K562 (cell line): ENCODE data around the gene PPFIA1. TPM values are rescaled to one million over a fixed set of nuclear protein-coding genes. Genes with fewer than 3 reads are reported as not detected.

ENCODE experiments used
- ATAC-seq: fragments of 200-7000 bp; cut with Tn5 transposase; 3 replicates; pipeline ENCODE4 v1.9.1; 2020; ENCODE audit warnings: moderate library complexity
- BruUV-seq: library from RNA; stranded (reverse); fragments of 400-500 nt; replicated peaks from 2 replicates; lab custom pipeline; 2021; lab: Mats Ljungman, UMichigan
- CTCF ChIA-PET: fragments of 300-600 bp; formaldehyde crosslinking; extraction: SDS; loops from one replicate; lab custom pipeline; 2021; ENCODE audit warnings: low intra/inter-chr PET ratio; lab: Yijun Ruan, JAX
- POLR2A ChIA-PET: fragments of 300-600, 350-650 bp; sonication (Branson Sonifier 250); formaldehyde crosslinking; extraction: SDS; loops from one replicate; lab custom pipeline; 2021; ENCODE audit warnings: antibody characterized with exemption, inconsistent platforms; lab: Yijun Ruan, JAX
- DNase-seq, 4 experiments: peaks; one replicate each; pipeline versions ENCODE4 v3.0.0 to v3.0.0-alpha.2; 2011 to 2018; ENCODE audit warnings: low spot score in 3 of 4, mixed read lengths in 3 of 4; ENCODE audit errors: extremely low read depth in 1 of 4
- FAIRE-seq: peaks from 2 replicates; lab custom pipeline; 2011; peaks lifted over from hg19 to GRCh38; lab: Jason Lieb, UNC
- H2AFZ ChIP-seq: 2 replicates; pipeline ENCODE4 v1.6.0; 2011; ENCODE audit warnings: low read depth, low read length, control low read depth, inconsistent platforms
- H3K27ac ChIP-seq: fragments of 200-600 bp; 3 replicates; pipeline ENCODE4 v1.8.0; 2011; ENCODE audit warnings: low read depth, mild to moderate bottlenecking, control low read depth, inconsistent platforms, low read length, moderate library complexity, mixed read lengths; ENCODE audit errors: extremely low read depth
- H3K27me3 ChIP-seq, 2 experiments: fragments of 300-600 bp in 1 of 2; 2 replicates in 1 of 2; 3 replicates in 1 of 2; pipeline versions ENCODE4 v1.6.0 to v1.8.0; 2011; ENCODE audit warnings: inconsistent platforms in 2 of 2, low read length in 2 of 2, mild to moderate bottlenecking in 1 of 2, mixed read lengths in 1 of 2, moderate library complexity in 1 of 2; ENCODE audit not compliant: control insufficient read depth in 2 of 2, insufficient read depth in 2 of 2
- H3K36me3 ChIP-seq: fragments of 300-600 bp; 3 replicates; pipeline ENCODE4 v1.8.0; 2011; ENCODE audit warnings: mild to moderate bottlenecking, low read length, inconsistent platforms; ENCODE audit not compliant: control insufficient read depth, insufficient read depth
- H3K4me1 ChIP-seq, 2 experiments: fragments of 200-600 bp in 1 of 2; replicated peaks in 1 of 2; 2 replicates in 1 of 2; 3 replicates in 1 of 2; pipeline versions ENCODE4 v1.5.1 to v1.8.0; 2011; ENCODE audit warnings: inconsistent platforms in 2 of 2, low read length in 2 of 2, mild to moderate bottlenecking in 1 of 2, mixed read lengths in 1 of 2, moderate library complexity in 1 of 2; ENCODE audit not compliant: control insufficient read depth in 2 of 2, insufficient read depth in 2 of 2
- H3K4me2 ChIP-seq: 2 replicates; pipeline ENCODE4 v1.6.1; 2011; ENCODE audit warnings: low read length, control low read depth, inconsistent platforms, mixed read lengths; ENCODE audit not compliant: insufficient read depth
- H3K4me3 ChIP-seq: fragments of 200-600 bp; sonication (generic), shearing (Covaris generic); 2 replicates; pipeline ENCODE4 v1.5.1; 2016; ENCODE audit warnings: control low read depth, inconsistent platforms
- H3K79me2 ChIP-seq: fragments of 200-600 bp; 3 replicates; pipeline ENCODE4 v1.8.0; 2011; ENCODE audit warnings: low read length, inconsistent platforms; ENCODE audit not compliant: control insufficient read depth, insufficient read depth
- H3K9ac ChIP-seq, 2 experiments: 2 replicates each; pipeline versions ENCODE4 v1.6.0 to v1.6.1; 2011; ENCODE audit warnings: low read depth in 2 of 2, low read length in 2 of 2, control low read depth in 1 of 2, inconsistent platforms in 1 of 2, mild to moderate bottlenecking in 1 of 2, mixed read lengths in 1 of 2; ENCODE audit not compliant: insufficient read depth in 1 of 2
- H3K9me1 ChIP-seq: one replicate; pipeline ENCODE4 v1.6.0; 2011; ENCODE audit warnings: inconsistent platforms, mild to moderate bottlenecking, low read length, moderate library complexity; ENCODE audit not compliant: control insufficient read depth, insufficient read depth
- H3K9me3 ChIP-seq: replicated peaks from 2 replicates; pipeline ENCODE4 v1.5.1; 2011; ENCODE audit warnings: low read depth, low read length, inconsistent platforms; ENCODE audit not compliant: control insufficient read depth, insufficient read depth
- H4K20me1 ChIP-seq: replicated peaks from 2 replicates; pipeline ENCODE4 v1.6.1; 2011; ENCODE audit warnings: low read length, inconsistent platforms, mixed read lengths; ENCODE audit not compliant: control insufficient read depth, insufficient read depth
- CREB1 ChIP-seq, 2 experiments: sonication (generic) in 1 of 2; formaldehyde crosslinking in 1 of 2; IDR thresholded peaks; 2 replicates each; pipeline versions ENCODE4 v1.6.1 to v1.8.0; 2012 to 2022; ENCODE audit warnings: inconsistent platforms in 1 of 2, mild to moderate bottlenecking in 1 of 2, missing genetic modification reagents in 1 of 2, moderate library complexity in 1 of 2
- GABPB2 ChIP-seq: fragments of 250-450 bp; sonication (Bioruptor Pico); conservative IDR thresholded peaks from 2 replicates; pipeline ENCODE4 v1.5.1; 2021; ENCODE audit warnings: mild to moderate bottlenecking
- HDGF ChIP-seq: fragments of 450-650 bp; IDR thresholded peaks from 2 replicates; pipeline ENCODE4 v1.6.1; 2016
- MEF2D ChIP-seq: conservative IDR thresholded peaks from 2 replicates; pipeline ENCODE4 v1.6.1; 2016; ENCODE audit warnings: low read depth, missing genetic modification characterization, missing compliant biosample characterization
- MYBL2 ChIP-seq, 2 experiments: fragments of 450-650 bp in 1 of 2; sonication (generic) in 1 of 2; formaldehyde crosslinking in 1 of 2; IDR thresholded peaks; 2 replicates each; pipeline versions ENCODE4 v1.6.1 to v1.8.1; 2017 to 2022; ENCODE audit warnings: borderline replicate concordance in 1 of 2, inconsistent platforms in 1 of 2, low read depth in 1 of 2, mild to moderate bottlenecking in 1 of 2, missing genetic modification reagents in 1 of 2, moderate library complexity in 1 of 2
- NFIC ChIP-seq: fragments of 450-650 bp; IDR thresholded peaks from 2 replicates; pipeline ENCODE4 v1.6.1; 2017; ENCODE audit warnings: mild to moderate bottlenecking, inconsistent platforms
- POLR2A ChIP-seq: fragments of 450-650 bp; conservative IDR thresholded peaks from 2 replicates; pipeline ENCODE4 v1.6.1; 2016
- PURB ChIP-seq: sonication (generic); formaldehyde crosslinking; IDR thresholded peaks from 2 replicates; pipeline ENCODE4 v1.9.0; 2021; ENCODE audit warnings: low read depth, mild to moderate bottlenecking, missing genetic modification reagents
- SRSF3 ChIP-seq: fragments of 200-400 bp; formaldehyde crosslinking; IDR thresholded peaks from 2 replicates; pipeline ENCODE4 v1.6.1; 2016; ENCODE audit warnings: mild to moderate bottlenecking, low read length, moderate library complexity; ENCODE audit not compliant: insufficient read depth
- ZC3H8 ChIP-seq: fragments of 450-650 bp; IDR thresholded peaks from 2 replicates; pipeline ENCODE4 v1.6.1; 2017
- ZNF121 ChIP-seq: sonication (generic); formaldehyde crosslinking; conservative IDR thresholded peaks from 2 replicates; pipeline ENCODE4 v1.8.0; 2022; ENCODE audit warnings: missing genetic modification reagents
- ZNF655 ChIP-seq: fragments of 250-450 bp; sonication (Bioruptor Pico); IDR thresholded peaks from 2 replicates; pipeline ENCODE4 v1.5.0; 2021
- ZNF696 ChIP-seq: fragments of 250-450 bp; sonication (Bioruptor Pico); conservative IDR thresholded peaks from 2 replicates; pipeline ENCODE4 v1.4.0; 2020; ENCODE audit warnings: mild to moderate bottlenecking, moderate library complexity
- ZNF740 ChIP-seq, 3 experiments: fragments of 200-800 bp in 1 of 3; sonication (Bioruptor generic) in 1 of 3; sonication (generic) in 1 of 3; formaldehyde crosslinking in 1 of 3; IDR thresholded peaks; 2 replicates each; pipeline versions ENCODE4 v1.6.1 to v1.8.0; 2016 to 2022; ENCODE audit warnings: mild to moderate bottlenecking in 2 of 3, missing compliant biosample characterization in 2 of 3, missing genetic modification characterization in 2 of 3, missing genetic modification reagents in 1 of 3
- WGBS: fragments of 100-300 bp; shearing (Covaris generic); methylation state at CpG from one replicate; pipeline ENCODE4 v1.1.6; 2016; ENCODE audit warnings: low coverage, mixed read lengths; ENCODE audit not compliant: insufficient coverage; ENCODE audit errors: missing lambda C conversion rate; 5-methylcytosine and 5-hydroxymethylcytosine counted together
- in situ Hi-C: fragments of 300-500 bp; cut with MboI; formaldehyde crosslinking; loops from 4 replicates; pipeline ENCODE4 v1.15.0; 2018; ENCODE audit warnings: inconsistent platforms, mixed read lengths
- intact Hi-C: fragments of 100-400 bp; cut with micrococcal nuclease; formaldehyde crosslinking; loops from 2 replicates; pipeline ENCODE4 v1.14.2; 2022
- polyA plus RNA-seq, 8 experiments: library from polyadenylated mRNA; depleted of rRNA in 4 of 8; stranded (reverse) in 5 of 8; unstranded in 3 of 8; fragments of >200 nt; fragmentation: Nextera tagmentation in 2 of 8; fragmentation: Illumina TruSeq in 1 of 8; extraction: Ambion mirVana in 2 of 8; extraction: Trizol in 1 of 8; gene quantifications; 2 replicates each; pipeline versions ENCODE4 v1.2.1 to v1.2.3, GENCODE V29; 2011 to 2014; ENCODE audit warnings: inconsistent platforms in 1 of 8, missing spikeins in 1 of 8
- total RNA-seq, 7 experiments: library from RNA; depleted of rRNA in 6 of 7; stranded (reverse); fragments of >200 nt in 6 of 7; fragmentation: Illumina TruSeq in 2 of 7; extraction: Trizol in 2 of 7; gene quantifications; 2 replicates each; pipeline versions ENCODE4 v1.2.1 to v1.2.3, GENCODE V29; 2011 to 2021; ENCODE audit warnings: low replicate concordance in 1 of 7

PPFIA1 gene
- total and polyA plus RNA-seq, 9 of the 15 experiments (the other 6 are each of a cell fraction or from before 2014, with no cell fraction given): 9.9 to 41.5 (median 28.5) TPM

GRCh38 chr11:70411713-70412452 lies 141.4 kb downstream of the PPFIA1 start:
- Histone ChIP-seq H3K4me2 (no peak overlapping the region), H3K9me1 (peaks cover 4% of the 10 kb centered on the region), H3K79me2 (no peaks in the 10 kb centered on the region), H3K9me3 (no peaks in the 10 kb centered on the region; the same call in 1 of the 2 replicates), H3K27ac (no peak overlapping the region), H3K4me3 (no peak overlapping the region), H2AFZ (no peak overlapping the region), H3K36me3 (peaks cover 96% of the 10 kb centered on the region), H3K9ac (no peak overlapping the region), H3K4me1 (no peaks in the 10 kb centered on the region), H4K20me1 (no peaks in the 10 kb centered on the region), H3K27me3 (no peaks in the 10 kb centered on the region)
- DNase-seq: no peak
- FAIRE-seq: no peak
- TF ChIP-seq MYBL2 (IDR thresholded peaks at IDR 0.05; ENCODE audit: low read depth) (no peak), MYBL2 (CRISPR knock-in tag; IDR thresholded peaks at IDR 0.05; ENCODE audit: borderline replicate concordance) (no peak), POLR2A (0 out of 2 replicates have a peak, but pooled peaks have one; percentile 39), PURB (no peak), ZNF740 (CRISPR knock-in tag; IDR thresholded peaks at IDR 0.05) (0 out of 2 replicates have a peak, but pooled peaks have one; percentile 35), ZNF740 (tag; IDR thresholded peaks at IDR 0.05) (no peak), GABPB2 (no peak), HDGF (no peak), ZNF121 (CRISPR knock-in tag) (peak; percentile 62), NFIC (peak; percentile 53), MEF2D (no peak), ZC3H8 (no peak), ZNF696 (CRISPR knock-in tag) (no peak), CREB1 (IDR thresholded peaks at IDR 0.05) (no peak), CREB1 (CRISPR knock-in tag; IDR thresholded peaks at IDR 0.05) (no peak), SRSF3 (no peak), ZNF655 (no peak)
- no TSS peak for BruUV-seq
- no peak for ATAC-seq
- in situ Hi-C loops: no loop called here
- POLR2A ChIA-PET: no interaction called here
- intact Hi-C loops: no loop called here
- CTCF ChIA-PET: no interaction called here
- WGBS: 98% methylated on average over 12 of the region's 15 CpGs
